Lower lobe of right lung (tissue), 2 donors: ENCODE results near the gene RORC. TPM values are rescaled to one million over a fixed set of nuclear protein-coding genes. Genes with fewer than 3 reads are reported as not detected.
"Not testable (repeated sequence)": the region's sequence is repeated elsewhere in the genome, so short reads cannot be mapped to it uniquely, and the experiment has no call there.

Source experiments
- ATAC-seq, 2 donors: fragments of 200-7000 bp; cut with Tn5 transposase; one replicate each; pipeline ENCODE4 v1.9.1; 2020 to 2022; ENCODE audit warnings: mild to moderate bottlenecking in 2 of 2, moderate library complexity in 2 of 2
- DNase-seq: peaks from one replicate; pipeline ENCODE4 v3.0.0-alpha.2; 2020
- H3K27ac ChIP-seq: fragments of 200-600 bp; one replicate; pipeline ENCODE4 v1.8.0; 2022
- H3K27me3 ChIP-seq: fragments of 200-600 bp; one replicate; pipeline ENCODE4 v1.8.0; 2022; ENCODE audit warnings: low read depth
- H3K36me3 ChIP-seq: fragments of 200-600 bp; one replicate; pipeline ENCODE4 v1.8.0; 2022; ENCODE audit warnings: mild to moderate bottlenecking
- H3K4me1 ChIP-seq: fragments of 200-600 bp; one replicate; pipeline ENCODE4 v1.8.0; 2022
- H3K4me3 ChIP-seq: fragments of 200-600 bp; one replicate; pipeline ENCODE4 v1.8.0; 2022; ENCODE audit warnings: mild to moderate bottlenecking
- H3K9me3 ChIP-seq: fragments of 200-600 bp; one replicate; pipeline ENCODE4 v1.8.0; 2022
- CTCF ChIP-seq: fragments of 200-600 bp; IDR thresholded peaks from one replicate; pipeline ENCODE4 v1.8.0; 2022; ENCODE audit warnings: antibody characterized with exemption, mild to moderate bottlenecking
- intact Hi-C: fragments of 100-400 bp; cut with DNase I; formaldehyde crosslinking; loops from one replicate; pipeline ENCODE4 v1.11.0; 2022
- total RNA-seq: library from RNA; stranded (reverse); fragmentation: NEBNext Ultra II Directional; extraction: Animal tissue kit (Norgen Biotek cat#: 25700); gene quantifications from one replicate; pipeline ENCODE4 v1.2.1, GENCODE V29; 2021
- donor health status: DM: no; HTN: yes; CAD: no; lungs with severe emphysema.

Gene RORC
- total RNA-seq, 1 donor from 2014 or later: 21.7 TPM

GRCh38 chr1:151783796-151784195 lies 47.8 kb downstream of the RORC start:
- Histone ChIP-seq H3K4me3 (no peak overlapping the region), H3K27me3 (no peaks in the 10 kb centered on the region), H3K36me3 (peaks cover 30% of the 10 kb centered on the region), H3K27ac (no peak overlapping the region), H3K9me3 (no peaks in the 10 kb centered on the region), H3K4me1 (peaks cover 9% of the 10 kb centered on the region)
- TF ChIP-seq CTCF: no peak
- ATAC-seq (no peak), DNase-seq (no peak)
- intact Hi-C loops: no loop called here

GRCh38 chr1:151782741-151783140 lies 48.9 kb downstream of the RORC start:
- intact Hi-C loops: no loop called here
- H3K27me3 ChIP-seq: no peaks in the 10 kb centered on the region
- H3K4me1 ChIP-seq: peaks cover 9% of the 10 kb centered on the region
- H3K4me3 ChIP-seq: no peak overlapping the region
- ATAC-seq (no peak), DNase-seq (no peak)
- H3K36me3 ChIP-seq: peaks cover 40% of the 10 kb centered on the region
- H3K27ac ChIP-seq: no peak overlapping the region
- H3K9me3 ChIP-seq: no peaks in the 10 kb centered on the region
- no peak for TF ChIP-seq CTCF

DNA sequence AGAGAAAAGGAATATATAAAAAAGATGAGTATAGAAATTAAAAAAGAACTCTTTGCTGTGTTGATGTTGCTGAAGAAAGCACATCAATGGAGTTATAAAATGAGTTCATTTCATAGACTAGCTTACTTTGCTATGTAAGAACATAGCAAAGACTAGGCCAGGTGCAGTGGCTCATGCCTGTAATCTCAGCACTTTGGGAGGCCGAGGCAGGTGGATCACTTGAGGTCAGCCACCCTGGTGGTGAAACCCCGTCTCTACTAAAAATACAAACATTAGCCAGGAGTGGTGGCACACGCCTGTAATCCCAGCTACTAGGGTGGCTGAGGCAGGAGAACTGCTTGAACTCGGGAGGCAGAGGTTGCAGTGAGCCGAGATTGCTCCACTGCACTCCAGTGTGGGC lies 49.6 kb downstream of the RORC start:
- H3K27ac ChIP-seq, H3K4me3 ChIP-seq, H3K27me3 ChIP-seq, H3K9me3 ChIP-seq, intact Hi-C loops, DNase-seq, H3K4me1 ChIP-seq, ATAC-seq: not testable (repeated sequence)
- H3K36me3 ChIP-seq: peaks cover 42% of the 10 kb centered on the region

- DNase-seq, H3K27ac ChIP-seq, H3K4me1 ChIP-seq, intact Hi-C loops, H3K27me3 ChIP-seq, H3K4me3 ChIP-seq, H3K9me3 ChIP-seq, ATAC-seq: not testable (repeated sequence)
- H3K36me3 ChIP-seq: peaks cover 55% of the 10 kb centered on the region
Observed at GRCh38 chr1:151780736-151781135, 50.9 kb downstream of the RORC start.

- intact Hi-C loops: no loop called here
- Histone ChIP-seq H3K27ac (no peak overlapping the region), H3K4me3 (no peak overlapping the region), H3K27me3 (no peaks in the 10 kb centered on the region), H3K36me3 (peaks cover 64% of the 10 kb centered on the region), H3K4me1 (peaks cover 9% of the 10 kb centered on the region), H3K9me3 (no peaks in the 10 kb centered on the region)
- no peak for TF ChIP-seq CTCF
- DNase-seq (no peak), ATAC-seq (no peak)
Observed at GRCh38 chr1:151779852-151780251, 51.8 kb downstream of the RORC start.

- Histone ChIP-seq H3K4me3 (no peak overlapping the region), H3K27ac (no peak overlapping the region), H3K9me3 (no peaks in the 10 kb centered on the region), H3K36me3 (peaks cover 78% of the 10 kb centered on the region), H3K4me1 (no peaks in the 10 kb centered on the region), H3K27me3 (no peaks in the 10 kb centered on the region)
- TF ChIP-seq CTCF: no peak
- no peak for DNase-seq
- no peak for ATAC-seq
- intact Hi-C loops: no loop called here
Observed at GRCh38 chr1:151777317-151777716, 54.3 kb downstream of the RORC start.

DNA sequence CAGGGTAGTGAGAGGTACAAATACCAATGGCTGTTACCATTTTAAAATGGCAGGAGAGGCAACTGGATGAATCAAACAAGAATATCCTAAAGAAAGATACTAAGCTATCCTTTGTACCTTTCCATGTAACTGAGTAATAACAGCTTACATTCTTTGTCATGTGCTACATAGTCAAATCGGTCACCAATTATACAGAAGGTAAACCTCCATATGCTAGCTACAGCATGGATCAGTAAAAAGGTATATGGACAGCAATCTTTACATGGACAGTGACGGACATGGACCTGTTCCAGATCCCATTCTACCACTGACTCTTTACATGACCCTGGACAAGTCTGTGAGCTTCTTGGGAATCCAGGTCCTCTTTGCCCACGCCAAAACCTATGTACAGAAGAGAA lies 54.9 kb downstream of the RORC start:
- H3K4me1 ChIP-seq: no peaks in the 10 kb centered on the region
- intact Hi-C loops: no loop called here
- no peak for DNase-seq
- ATAC-seq: no peak
- no peak overlapping the region for H3K4me3 ChIP-seq
- no peaks in the 10 kb centered on the region for H3K9me3 ChIP-seq
- H3K36me3 ChIP-seq: peaks cover 71% of the 10 kb centered on the region
- no peaks in the 10 kb centered on the region for H3K27me3 ChIP-seq
- no peak overlapping the region for H3K27ac ChIP-seq
- TF ChIP-seq CTCF: no peak
